NCI-H1048 (cell line): Measurements from ENCODE around the gene TAAR8.
"Not testable (repeated sequence)": the region's sequence is repeated elsewhere in the genome, so short reads cannot be mapped to it uniquely, and the experiment has no call there.

Source experiments
- DNase-seq: peaks from one replicate; lab custom pipeline; 2025; lab: John Stamatoyannopoulos, UW

The TAAR8 gene, protein sequence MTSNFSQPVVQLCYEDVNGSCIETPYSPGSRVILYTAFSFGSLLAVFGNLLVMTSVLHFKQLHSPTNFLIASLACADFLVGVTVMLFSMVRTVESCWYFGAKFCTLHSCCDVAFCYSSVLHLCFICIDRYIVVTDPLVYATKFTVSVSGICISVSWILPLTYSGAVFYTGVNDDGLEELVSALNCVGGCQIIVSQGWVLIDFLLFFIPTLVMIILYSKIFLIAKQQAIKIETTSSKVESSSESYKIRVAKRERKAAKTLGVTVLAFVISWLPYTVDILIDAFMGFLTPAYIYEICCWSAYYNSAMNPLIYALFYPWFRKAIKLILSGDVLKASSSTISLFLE

GRCh38 chr6:132552372-132552771, at the start of gene TAAR8:
TSS of gene TAAR8 (plus strand) at chr6:132552672. CDS start at chr6:132552693, 21 bp downstream.
- DNase-seq, result no peak

GRCh38 chr6:132504757-132505156, 47.7 kb upstream of the TAAR8 start:
- no peak for DNase-seq

DNA sequence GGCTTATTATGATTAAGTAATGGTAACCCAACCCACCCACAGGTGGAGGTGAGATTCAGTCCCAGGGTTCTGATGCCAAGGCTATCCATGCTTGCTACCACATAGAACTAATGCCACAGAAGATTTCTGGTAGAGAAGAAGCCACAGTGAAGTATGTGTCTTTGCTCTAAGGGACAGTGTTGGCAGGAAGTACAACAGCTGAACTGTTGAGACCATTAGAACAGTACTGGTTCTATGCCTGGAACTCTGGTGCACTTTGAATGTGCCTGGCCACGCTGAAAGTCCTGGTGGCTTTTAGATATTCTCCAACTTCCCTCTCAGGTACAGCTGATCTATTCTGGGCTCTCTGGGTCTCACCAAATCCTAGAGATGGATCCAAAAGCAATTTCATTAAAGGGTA, 47.3 kb upstream of the TAAR8 start:
- DNase-seq, result no peak

DNA sequence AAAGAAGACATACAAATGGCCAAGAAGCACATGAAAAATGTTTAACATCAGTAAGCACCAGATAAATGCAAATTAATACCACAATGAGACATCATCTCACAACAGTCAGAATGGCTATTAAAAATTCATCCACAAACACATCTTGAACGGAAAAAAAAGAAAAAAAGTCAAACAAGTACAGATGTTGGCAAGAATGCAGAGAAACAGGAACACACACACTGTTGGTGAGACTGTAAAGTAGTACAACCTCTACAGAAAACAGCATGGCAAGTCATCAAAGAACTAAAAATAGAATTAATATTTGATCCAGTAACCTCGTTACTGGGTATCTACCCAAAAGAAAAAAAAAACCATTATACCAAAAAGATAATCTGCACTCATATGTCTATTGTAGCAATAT, 46.0 kb upstream of the TAAR8 start:
- no peak for DNase-seq

- DNase-seq, result no peak
These were observed 45.3 kb upstream of the TAAR8 start for GRCh38 chr6:132506869-132507808.

DNA sequence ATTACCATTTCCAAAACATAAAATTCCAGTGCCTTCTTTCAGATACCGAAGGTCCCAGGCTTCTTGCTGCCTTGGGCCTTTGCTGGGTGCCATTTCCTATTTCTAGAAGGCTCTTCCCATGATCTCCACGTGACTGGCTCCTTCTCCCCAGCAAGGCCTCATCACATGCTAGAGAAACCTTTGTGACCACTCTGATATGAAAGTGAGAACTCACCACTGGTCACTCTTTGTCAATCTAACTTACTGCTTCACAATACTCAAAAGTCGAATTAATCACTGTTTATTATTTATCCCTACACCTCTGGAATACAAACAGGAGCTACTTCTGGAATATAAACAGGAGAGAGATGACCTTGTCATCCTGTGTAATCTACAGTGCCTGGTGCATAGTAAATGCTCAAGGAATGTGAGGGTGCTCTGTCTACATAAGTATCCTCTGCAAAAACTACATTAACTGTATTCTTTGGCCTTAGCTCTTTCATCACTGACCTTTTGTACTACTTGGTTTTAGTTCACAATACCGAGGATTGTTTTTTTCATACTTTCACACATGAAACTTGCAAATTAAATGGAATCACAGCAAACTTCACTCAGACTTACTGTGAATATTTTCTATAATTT, 41.2 kb upstream of the TAAR8 start:
- DNase-seq, result no peak

DNA sequence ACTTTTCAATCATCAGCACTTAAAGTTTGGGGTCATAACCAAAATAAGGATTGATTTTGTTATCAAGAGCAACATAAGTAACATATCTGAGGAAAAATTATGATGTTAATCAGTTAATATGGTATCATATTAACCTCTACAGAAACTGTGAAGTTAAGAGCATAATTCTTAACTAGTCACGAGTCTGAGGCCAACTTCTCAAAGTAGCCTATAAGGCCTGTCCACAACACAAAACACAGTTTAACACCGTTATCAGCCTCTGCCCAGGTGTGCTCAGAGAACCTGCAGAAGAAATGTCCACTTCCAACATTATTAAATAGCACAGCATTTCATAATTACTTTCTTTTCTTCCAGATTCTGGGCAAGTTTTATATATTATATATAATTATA, 40.6 kb upstream of the TAAR8 start:
- no peak for DNase-seq

DNA sequence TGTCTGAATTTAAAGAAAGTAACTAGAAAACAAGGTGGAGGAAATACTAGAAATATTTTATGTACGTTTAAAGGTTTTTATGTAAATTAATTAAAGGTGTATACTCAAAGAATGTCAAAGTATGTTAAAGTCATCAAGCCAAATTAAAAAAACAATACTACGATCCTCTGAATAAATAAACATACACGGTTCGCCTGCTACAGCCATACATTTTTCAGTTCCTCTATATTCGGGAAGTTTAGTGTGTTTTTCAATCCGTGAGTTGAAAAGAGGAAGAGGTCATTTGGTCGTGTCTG, 40.2 kb upstream of the TAAR8 start:
- no peak for DNase-seq

- DNase-seq, result peak; percentile 55
These were observed 39.5 kb upstream of the TAAR8 start, which contains the start of gene STX7 for GRCh38 chr6:132512638-132513632. TSS of gene STX7 (minus strand) at chr6:132513116. CDS start at chr6:132503530, 9,586 bp downstream.

GRCh38 chr6:132513831-132514545, 38.5 kb upstream of the TAAR8 start:
- no peak for DNase-seq

GRCh38 chr6:132515386-132515785, 37.1 kb upstream of the TAAR8 start:
- no peak for DNase-seq

DNA sequence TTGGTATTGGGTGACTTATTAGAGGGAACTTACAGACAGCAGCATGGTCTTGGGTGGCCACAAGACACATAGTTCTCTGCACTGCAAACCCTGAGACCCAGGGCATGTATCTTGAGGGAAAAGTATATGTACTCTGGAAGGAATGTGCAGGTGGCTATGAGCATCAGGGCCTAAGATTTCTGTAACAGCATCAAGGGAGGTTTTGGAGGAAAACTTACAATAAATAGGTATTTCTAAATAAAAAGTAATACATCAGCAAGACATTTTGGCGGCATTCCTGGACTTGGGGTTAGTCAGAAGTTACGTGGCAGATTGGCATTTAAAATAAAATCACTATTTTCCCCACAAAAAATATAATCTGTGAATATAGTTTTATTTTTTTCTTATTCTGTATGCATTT, 31.5 kb upstream of the TAAR8 start:
- no peak for DNase-seq

DNA sequence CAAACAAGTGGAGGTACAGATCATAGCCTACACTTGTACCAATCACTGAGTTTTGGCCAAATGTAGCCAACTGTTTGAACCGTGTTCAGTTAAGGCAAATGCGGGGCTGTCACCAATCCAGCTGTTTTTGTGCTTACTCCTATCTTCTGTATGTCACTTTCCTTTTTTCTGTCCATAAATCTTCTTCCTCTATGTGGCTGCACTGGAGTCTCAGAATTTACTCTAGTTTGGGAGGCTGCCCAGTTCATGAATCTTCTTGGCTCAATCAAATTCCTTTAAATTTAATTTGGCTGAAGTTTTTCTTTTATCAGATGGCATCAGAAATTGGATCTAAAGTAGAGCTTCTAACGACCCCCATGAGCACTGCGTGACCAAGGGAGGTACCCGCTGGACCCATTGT, 27.8 kb upstream of the TAAR8 start:
- no peak for DNase-seq

DNA sequence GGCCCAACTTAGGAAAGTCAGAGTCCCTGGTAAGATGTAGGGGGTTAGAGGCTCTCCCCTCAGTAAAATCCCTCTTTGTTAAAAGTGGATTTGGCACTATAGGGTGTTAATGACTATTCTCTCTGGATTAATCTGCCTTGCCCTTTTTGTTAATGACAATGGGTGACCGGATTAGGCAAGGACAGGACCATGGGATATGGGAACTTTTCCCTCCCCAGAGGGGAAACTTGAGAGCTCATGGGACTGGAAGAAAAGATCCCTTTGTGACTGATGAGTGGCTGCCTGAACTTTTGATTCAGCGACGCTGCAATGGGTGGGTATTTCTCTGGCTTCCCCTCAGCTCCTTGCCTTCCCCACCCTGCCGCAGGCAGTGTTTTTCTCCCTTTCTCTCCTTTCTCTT, 26.6 kb upstream of the TAAR8 start:
- no peak for DNase-seq

- no peak for DNase-seq
These were observed 26.0 kb upstream of the TAAR8 start for GRCh38 chr6:132526461-132526860.

- DNase-seq, result no peak
These were observed 24.7 kb upstream of the TAAR8 start for GRCh38 chr6:132527791-132528190.

DNA sequence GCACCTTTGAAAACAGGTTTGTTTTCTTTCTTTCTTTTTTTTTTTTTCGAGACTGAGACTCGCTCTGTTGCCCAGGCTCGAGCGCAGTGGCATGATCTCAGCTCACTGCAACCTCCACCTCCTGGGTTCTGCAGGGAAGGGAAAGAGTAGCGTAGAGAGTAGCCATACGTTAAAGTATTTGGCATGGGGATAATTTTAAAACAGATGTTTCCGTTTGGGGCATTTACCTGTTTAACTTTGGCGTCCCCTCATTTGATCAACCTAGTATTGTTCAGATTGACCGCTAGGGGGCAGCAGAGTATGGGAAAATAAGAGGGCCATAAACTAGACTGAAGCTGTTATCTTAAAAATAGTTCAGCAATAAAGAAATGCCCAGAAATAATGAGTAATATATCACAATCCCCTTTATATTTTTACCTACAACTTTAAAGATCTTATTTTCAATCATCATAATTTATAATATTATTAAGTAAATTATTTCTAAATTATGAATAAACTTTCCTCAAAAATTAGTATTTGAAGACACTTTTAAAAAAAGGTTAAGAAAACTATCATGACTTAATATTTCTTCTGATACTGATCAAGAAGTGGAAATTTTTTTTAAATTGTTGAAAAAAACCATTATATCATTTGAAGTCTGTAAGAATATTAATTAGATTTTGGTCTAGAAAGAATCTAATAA, 22.0 kb upstream of the TAAR8 start:
- DNase-seq, result no peak

DNA sequence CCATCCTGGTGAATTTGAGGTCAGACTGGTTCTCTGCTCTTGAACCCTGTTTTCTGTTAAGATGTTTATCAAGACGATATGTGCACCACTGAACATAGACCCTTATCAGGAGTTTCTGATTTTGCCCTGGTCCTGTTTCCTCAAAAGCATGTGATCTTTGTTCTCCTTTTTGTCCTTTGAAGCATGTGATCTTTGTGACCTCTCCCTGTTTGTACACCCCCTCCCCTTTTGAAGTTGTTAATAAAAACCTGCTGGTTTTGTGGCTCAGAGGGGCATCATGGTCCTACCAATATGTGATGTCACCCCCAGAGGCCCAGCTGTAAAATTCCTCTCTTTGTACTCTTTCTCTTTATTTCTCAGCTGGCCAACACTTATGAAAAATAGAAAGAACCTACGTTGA, 17.9 kb upstream of the TAAR8 start:
- not testable (repeated sequence) for DNase-seq

- DNase-seq, result no peak
These were observed 15.3 kb upstream of the TAAR8 start for GRCh38 chr6:132537145-132537544.

DNA sequence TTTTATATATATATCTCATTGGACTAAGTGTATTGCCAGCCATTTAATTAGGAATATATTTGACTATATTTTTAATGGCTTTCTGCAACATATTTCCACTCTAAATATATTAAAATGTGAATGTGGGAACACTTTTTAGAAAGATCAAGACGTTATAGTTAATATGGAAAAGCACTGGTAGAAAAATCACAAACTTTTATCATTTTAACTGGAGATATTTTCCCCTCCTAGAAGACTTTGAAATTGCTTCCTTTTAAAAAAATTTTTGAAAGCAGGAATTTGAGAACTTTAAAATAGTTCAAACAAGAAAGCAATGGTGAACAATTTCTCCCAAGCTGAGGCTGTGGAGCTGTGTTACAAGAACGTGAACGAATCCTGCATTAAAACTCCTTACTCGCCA, 14.5 kb upstream of the TAAR8 start, which contains the start of gene TAAR9:
TSS of gene TAAR9 (plus strand) at position 301 of the 400 bp plus-strand sequence. CDS start at position 314, 13 bp downstream.
- no peak for DNase-seq
